Transverse colon (tissue), 4 donors: ENCODE measurements around the gene ST6GALNAC6. TPM values are rescaled to one million over a fixed set of nuclear protein-coding genes. Genes with fewer than 3 reads are reported as not detected.

Source experiments
- DNase-seq: peaks from one replicate; pipeline ENCODE4 v3.0.0-alpha.2; 2019
- H3K27ac ChIP-seq, 4 donors: fragments of 200-600 bp; sonication (generic); 2 replicates each; pipeline ENCODE4 v1.5.1; 2016 to 2018; ENCODE audit warnings: inconsistent platforms in 4 of 4
- H3K27me3 ChIP-seq: fragments of 200-600 bp; sonication (generic); 2 replicates; pipeline ENCODE4 v1.5.1; 2017; ENCODE audit warnings: inconsistent platforms
- H3K36me3 ChIP-seq, 4 donors: fragments of 200-600 bp; sonication (generic); 2 replicates each; pipeline ENCODE4 v1.5.1; 2017 to 2019; ENCODE audit warnings: inconsistent platforms in 4 of 4
- H3K4me1 ChIP-seq, 4 donors: fragments of 200-600 bp; sonication (generic); 2 replicates each; pipeline ENCODE4 v1.5.1; 2017 to 2020; ENCODE audit warnings: inconsistent platforms in 4 of 4
- H3K4me3 ChIP-seq, 4 donors: fragments of 200-600 bp; sonication (generic); 1 replicate in 1 of 4; 2 replicates in 3 of 4; pipeline versions ENCODE4 v1.5.1 to v1.6.1; 2017 to 2019; ENCODE audit warnings: inconsistent platforms in 4 of 4
- H3K9me3 ChIP-seq, 2 donors: fragments of 200-600 bp; sonication (generic); 2 replicates each; pipeline ENCODE4 v1.5.1; 2017 to 2019; ENCODE audit warnings: inconsistent platforms in 2 of 2
- CTCF ChIP-seq, 5 experiments: fragments of 200-600 bp in 3 of 5; fragments of 450-650 bp in 2 of 5; sonication (generic) in 3 of 5; IDR thresholded peaks; 1 replicate in 2 of 5; 2 replicates in 3 of 5; pipeline ENCODE4 v1.5.1; 2016 to 2017; ENCODE audit warnings: antibody characterized with exemption in 5 of 5, inconsistent platforms in 3 of 5, mild to moderate bottlenecking in 2 of 5, moderate library complexity in 1 of 5
- EP300 ChIP-seq: sonication (generic); formaldehyde crosslinking; IDR thresholded peaks from one replicate; pipeline ENCODE4 v1.6.1; 2017; ENCODE audit warnings: antibody characterized with exemption, low read depth
- POLR2A ChIP-seq: fragments of 450-650 bp; IDR thresholded peaks from one replicate; pipeline ENCODE4 v1.6.1; 2016; ENCODE audit warnings: antibody characterized with exemption, mild to moderate bottlenecking, moderate library complexity
- POLR2AphosphoS5 ChIP-seq, 3 donors: sonication (generic); formaldehyde crosslinking; IDR thresholded peaks; one replicate each; pipeline ENCODE4 v1.6.1; 2016; ENCODE audit warnings: antibody characterized with exemption in 3 of 3
- WGBS, 2 donors: methylation state at CpG; one replicate each; pipeline ENCODE4 v1.1.5; 2018; ENCODE audit warnings: low coverage in 1 of 2; 5-methylcytosine and 5-hydroxymethylcytosine counted together
- in situ Hi-C, 4 donors: fragments of 200-750 bp; cut with MboI; loops; one replicate each; pipeline versions ENCODE4 v1.15.0 to v1.15.1; 2017; ENCODE audit warnings: low sequenced_read_pairs in 3 of 4, low pct_ligation_motif_present in 1 of 4, low pct_unique_long_range_greater_than_20kb in 1 of 4
- intact Hi-C: fragments of 100-400 bp; cut with DNase I; formaldehyde crosslinking; loops from one replicate; pipeline ENCODE4 v1.15.1; 2023; ENCODE audit warnings: low total_unique reads
- total RNA-seq, 4 donors: library from RNA; depleted of rRNA; stranded (reverse); fragments of >200 nt; gene quantifications; one replicate each; pipeline ENCODE4 v1.1.0, GENCODE V29; 2016

ST6GALNAC6 gene
- total RNA-seq, 4 donors from 2014 or later = 41.0 to 80.4 (median 75.7) TPM

- Histone ChIP-seq H3K27me3 (peaks cover 35% of the 10 kb centered on the region), H3K4me1 (peaks cover 11 to 47% (median 35%) of the 10 kb centered on the region in 4 donors), H3K27ac (no peak overlapping the region), H3K4me3 (no peak overlapping the region), H3K36me3 (no peaks in the 10 kb centered on the region), H3K9me3 (no peaks in the 10 kb centered on the region)
- 80 to 89% methylated on average over 1 to 7 of the region's 7 CpGs for WGBS, 2 donors
- DNase-seq = no peak
- no peak for TF ChIP-seq POLR2AphosphoS5 (IDR thresholded peaks at IDR 0.05)
- TF ChIP-seq POLR2A = no peak
- no peak for TF ChIP-seq CTCF (IDR thresholded peaks at IDR 0.05)
- TF ChIP-seq EP300 = no peak
- in situ Hi-C loops (loop anchor here (10.0 to 25.0 kb wide), 3 partner anchors 133 to 333 kb away; partner anchors contain the start of genes CDK9 (in 1 of the 4) and SH2D3C (in 1 of the 4)), intact Hi-C loops (loop anchor here (5.0 kb wide), 1 partner anchor 183 kb away; the partner anchor contains the start of gene TOR2A)
These were observed 21.4 kb upstream of the ST6GALNAC6 start for GRCh38 chr9:127920794-127921193.

DNA sequence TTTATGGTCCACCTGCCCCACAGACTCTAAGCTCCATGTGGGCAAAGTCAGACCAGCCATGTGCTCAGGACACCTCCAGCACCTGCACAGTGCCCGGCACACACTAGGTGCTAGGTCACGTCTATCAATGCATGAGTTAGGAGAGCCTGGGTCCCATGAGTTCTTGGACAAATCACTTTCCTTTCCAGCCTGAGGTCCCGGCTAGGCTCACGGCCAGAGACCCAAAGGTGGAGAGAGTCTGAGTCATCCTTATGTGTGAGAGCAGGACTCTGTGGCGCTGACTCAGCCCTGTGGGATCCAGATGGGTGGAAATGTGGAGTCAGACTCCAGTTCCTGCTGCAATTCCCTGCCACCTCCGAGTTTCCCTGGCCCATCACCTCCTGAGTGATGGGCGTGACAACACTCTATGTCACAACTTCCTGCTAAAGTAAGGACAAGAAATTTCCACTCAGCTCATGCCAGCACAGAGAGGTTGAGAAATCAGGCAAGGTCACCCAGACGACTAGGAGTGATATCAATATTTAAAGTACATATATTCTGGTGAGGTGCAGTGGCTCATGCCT is 19.9 kb upstream of the ST6GALNAC6 start:
- TF ChIP-seq POLR2AphosphoS5 (IDR thresholded peaks at IDR 0.05) (peak; percentile 45 to 80 (median 64)), POLR2A (no peak)
- H3K27ac ChIP-seq = peak overlapping the region; percentile 47 to 84 (median 64)
- intact Hi-C loops (loop anchor here (2.0 kb wide), 1 partner anchor 329 kb away; no protein-coding TSS in a partner anchor), in situ Hi-C loops (loop anchor here in 3 of 4 donors (25.0 kb wide), 2 partner anchors 132 to 332 kb away; partner anchors contain the start of genes CDK9 (in 1 of the 3) and SH2D3C (in 1 of the 3))
- no peaks in the 10 kb centered on the region for H3K9me3 ChIP-seq
- H3K4me1 ChIP-seq = peaks cover 16 to 60% (median 46%) of the 10 kb centered on the region in 4 donors
- WGBS, 2 donors = 47% methylated on average over 8 of the region's 8 CpGs; no CpG with 5 or more reads in 1 of the 2 donors
- peak; percentile 86 for DNase-seq
- H3K4me3 ChIP-seq = no peak overlapping the region
- no peaks in the 10 kb centered on the region for H3K36me3 ChIP-seq
- peaks cover 22% of the 10 kb centered on the region for H3K27me3 ChIP-seq

DNA sequence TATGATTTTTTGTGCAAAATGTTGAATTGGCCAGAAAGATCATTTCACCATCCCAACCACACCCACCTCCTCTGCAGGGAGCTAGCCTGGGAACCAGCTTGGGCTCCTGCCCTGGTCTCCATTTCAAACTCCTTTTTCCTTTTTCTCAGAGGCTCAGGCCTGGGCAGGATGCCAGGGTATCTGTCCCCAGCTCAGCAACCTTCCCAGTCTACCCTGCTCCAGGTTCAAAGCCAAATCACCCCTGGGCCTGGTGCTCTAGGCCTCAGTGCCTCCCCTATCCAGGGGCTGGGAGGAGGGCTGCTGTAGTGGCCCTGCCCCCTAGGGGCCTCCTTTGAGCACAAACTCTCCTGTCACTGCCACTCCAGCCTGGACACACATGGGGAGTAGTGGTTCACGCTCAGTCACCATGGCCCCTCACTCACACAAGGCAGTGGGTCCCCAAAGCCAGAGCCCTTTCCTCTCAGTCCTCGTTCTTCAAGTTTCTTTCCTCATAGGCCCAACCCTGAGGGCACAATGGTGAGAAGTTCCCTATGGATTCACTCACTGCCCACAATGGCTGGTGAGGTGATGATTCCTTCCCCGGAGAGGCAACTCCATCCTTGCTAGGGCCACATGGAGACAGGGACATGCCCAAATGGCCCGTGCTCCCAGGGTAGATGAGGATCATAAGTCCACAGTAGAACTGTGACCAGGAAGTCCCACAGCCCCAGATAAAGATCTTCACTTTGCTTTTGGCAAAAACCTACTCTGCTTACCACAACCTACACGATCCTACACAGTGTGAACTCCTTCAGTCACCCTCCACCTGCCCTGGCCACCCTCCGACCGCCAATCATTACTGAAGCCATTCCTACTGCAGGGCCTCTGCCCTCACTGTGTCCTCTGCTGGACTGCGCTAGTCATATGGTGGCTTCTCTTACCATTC is 19.0 kb upstream of the ST6GALNAC6 start:
- in situ Hi-C loops = loop anchor here in 3 of 4 donors (25.0 kb wide), 2 partner anchors 131 to 331 kb away; partner anchors contain the start of genes CDK9 (in 1 of the 3) and SH2D3C (in 1 of the 3)
- Histone ChIP-seq H3K9me3 (no peaks in the 10 kb centered on the region), H3K4me1 (peaks cover 20 to 62% (median 52%) of the 10 kb centered on the region in 4 donors), H3K27me3 (peaks cover 15% of the 10 kb centered on the region), H3K27ac (peak overlapping the region; percentile 47 to 84 (median 64)), H3K4me3 (no peak overlapping the region), H3K36me3 (no peaks in the 10 kb centered on the region)
- DNase-seq = peak; percentile 28
- intact Hi-C loops = loop anchor here (2.0 kb wide), 1 partner anchor 328 kb away; no protein-coding TSS in a partner anchor
- TF ChIP-seq EP300 = no peak
- no peak for TF ChIP-seq POLR2A
- TF ChIP-seq CTCF (IDR thresholded peaks at IDR 0.05) = no peak
- no peak for TF ChIP-seq POLR2AphosphoS5 (IDR thresholded peaks at IDR 0.05)
- WGBS, 2 donors = 87 to 100% methylated on average over 1 to 8 of the region's 8 CpGs

- Histone ChIP-seq H3K27ac (peak overlapping the region; percentile 47 to 84 (median 64)), H3K27me3 (peaks cover 7% of the 10 kb centered on the region), H3K9me3 (no peaks in the 10 kb centered on the region), H3K4me3 (no peak overlapping the region), H3K4me1 (peaks cover 20 to 68% (median 57%) of the 10 kb centered on the region in 4 donors), H3K36me3 (no peaks in the 10 kb centered on the region)
- intact Hi-C loops (loop anchor here (2.0 kb wide), 1 partner anchor 327 kb away; no protein-coding TSS in a partner anchor), in situ Hi-C loops (loop anchor here in 3 of 4 donors (25.0 kb wide), 2 partner anchors 130 to 330 kb away; partner anchors contain the start of genes CDK9 (in 1 of the 3) and SH2D3C (in 1 of the 3))
- peak; percentile 40 for DNase-seq
- 49% methylated on average over 6 of the region's 6 CpGs; no CpG with 5 or more reads in 1 of the 2 donors for WGBS, 2 donors
- TF ChIP-seq POLR2AphosphoS5 (IDR thresholded peaks at IDR 0.05) (no peak), CTCF (IDR thresholded peaks at IDR 0.05) (no peak), EP300 (no peak), POLR2A (no peak)
These were observed 18.2 kb upstream of the ST6GALNAC6 start for GRCh38 chr9:127917603-127918002.
